Hematopoietic multipotent progenitor cell treated with erythropoietin and hydrocortisone succinate and interleukin-3 and kit ligand, for 17 days (in vitro differentiated cells): ENCODE data around the gene SND1.

Experiments
- DNase-seq: peaks from one replicate; pipeline ENCODE4 v3.0.0-alpha.2; 2015; ENCODE audit warnings: low spot score

Gene SND1

DNA sequence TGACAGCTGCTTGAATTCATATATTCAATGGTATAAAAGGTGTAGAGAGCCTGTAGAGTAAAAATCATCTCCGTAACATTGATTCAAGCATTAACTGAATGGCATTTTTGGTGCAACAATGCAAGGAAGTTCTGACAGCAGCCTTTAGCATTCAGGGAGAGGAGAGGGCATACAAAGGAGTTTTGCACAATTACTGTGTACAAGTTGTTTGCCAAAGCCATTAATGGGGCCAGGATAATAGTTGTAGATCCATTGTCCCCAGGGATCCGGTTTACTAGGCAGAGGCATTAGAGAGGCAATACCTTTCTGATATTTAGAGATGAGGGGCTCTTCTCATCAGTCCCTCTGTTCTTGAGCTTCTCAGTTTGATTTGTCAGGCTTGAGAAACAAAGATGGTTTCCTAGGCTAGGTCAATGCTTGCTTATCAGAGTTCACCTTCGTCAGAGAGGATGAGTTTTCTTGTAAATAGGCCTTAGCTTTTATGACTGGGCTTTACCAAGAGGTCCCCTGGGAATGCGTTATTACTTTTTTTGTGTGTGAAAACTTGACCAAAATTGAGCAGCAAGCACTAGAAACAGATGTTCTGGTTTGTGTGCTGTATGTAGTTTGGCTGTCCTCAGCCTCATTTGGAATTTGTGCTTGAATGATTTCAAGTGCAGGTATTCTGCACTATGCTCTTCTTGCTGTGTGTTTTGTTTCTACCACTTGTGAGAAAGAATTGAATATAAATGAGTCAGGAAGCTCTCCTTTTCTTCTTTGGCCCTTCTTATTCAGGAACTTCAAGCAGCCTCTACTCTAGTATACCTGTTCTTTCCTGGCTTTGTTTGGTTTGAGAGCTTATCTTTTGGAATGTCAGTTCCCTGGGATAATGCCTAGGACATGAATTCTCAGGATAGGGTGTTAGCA, 32.0 kb downstream of the SND1 start:
- DNase-seq: no peak

DNA sequence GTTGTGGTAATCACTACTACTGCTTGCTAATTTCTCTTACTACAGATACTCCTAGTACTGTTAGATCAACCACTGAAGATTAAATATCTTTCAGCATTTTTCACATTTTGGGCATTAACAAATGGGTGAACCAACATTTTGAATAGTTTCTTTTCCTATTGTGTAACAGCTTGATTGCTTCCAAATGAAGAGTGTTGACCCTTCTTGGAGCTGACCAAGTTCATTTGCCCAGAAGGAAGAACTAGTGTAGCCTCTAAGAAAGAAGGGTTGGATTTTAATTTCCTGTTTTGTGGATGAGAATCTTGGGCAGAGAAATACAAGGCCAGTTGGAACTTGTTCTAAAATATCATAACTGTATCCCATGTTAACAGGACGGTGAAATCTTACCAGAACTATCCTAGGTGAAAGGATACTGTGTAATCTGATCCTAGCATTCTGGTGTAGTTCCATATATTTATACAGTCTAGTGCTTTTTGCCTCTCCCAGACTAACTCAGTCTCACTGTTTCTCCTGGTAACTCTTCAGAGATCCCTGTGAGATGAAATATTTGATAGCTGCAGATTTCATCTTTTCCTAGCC, 37.3 kb downstream of the SND1 start:
- DNase-seq: no peak

DNA sequence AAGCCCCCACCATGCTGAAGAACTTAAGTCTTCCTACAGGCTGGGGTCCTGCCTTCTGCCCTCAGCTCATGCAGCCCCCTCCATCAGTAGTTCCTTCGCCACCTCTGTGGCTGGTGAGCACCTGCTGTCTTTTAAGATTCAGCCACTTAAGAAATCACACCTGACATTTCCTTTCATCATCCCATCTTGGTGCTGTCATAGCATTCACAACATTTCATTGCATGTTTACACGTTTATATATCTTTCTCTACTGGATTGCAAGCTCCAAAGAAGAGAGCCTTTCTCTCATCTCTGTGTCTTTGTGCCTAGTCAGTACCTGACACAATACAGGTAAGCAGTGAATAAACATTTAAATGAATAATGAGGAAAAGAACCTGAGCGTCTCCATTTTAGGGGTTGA, 38.3 kb downstream of the SND1 start:
- no peak for DNase-seq

DNA sequence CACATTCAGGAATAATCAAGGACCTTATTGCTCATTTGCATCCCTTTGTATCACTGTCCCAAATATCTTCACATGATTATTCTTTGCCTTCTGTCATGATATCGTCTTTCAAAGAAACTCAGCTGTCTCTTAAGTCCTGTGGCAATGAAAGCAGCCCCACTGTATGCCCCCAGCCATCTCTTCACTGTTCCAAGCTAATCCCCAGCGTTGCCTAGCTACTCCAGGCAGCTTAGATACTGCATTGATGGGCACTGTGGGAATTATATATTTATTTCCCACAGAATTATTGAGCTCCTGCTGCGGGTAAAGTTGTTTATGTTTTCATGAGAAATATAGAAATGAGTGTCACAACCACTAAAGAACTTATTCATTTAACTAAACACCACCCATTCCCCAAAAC, 38.8 kb downstream of the SND1 start:
- DNase-seq: no peak

DNA sequence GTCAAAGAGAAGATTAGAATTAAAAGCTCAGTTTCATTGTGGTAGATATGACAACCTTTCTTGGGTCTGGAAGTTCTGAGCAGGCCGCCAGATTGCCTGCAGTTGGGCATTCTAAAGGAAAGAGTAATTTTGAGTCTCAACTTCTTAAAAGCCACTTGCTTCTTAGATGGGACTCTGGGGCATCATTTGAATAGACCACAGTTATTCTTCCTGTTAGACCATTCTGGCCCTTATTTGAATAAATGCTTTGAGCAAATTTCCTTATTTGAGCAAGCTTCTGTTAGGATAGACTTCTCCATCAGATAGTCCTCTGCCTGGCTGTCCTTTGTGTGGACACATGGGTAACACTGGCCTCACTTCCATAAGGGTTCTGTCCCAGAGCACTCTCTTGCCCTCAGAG, 40.2 kb downstream of the SND1 start:
- DNase-seq: no peak

DNA sequence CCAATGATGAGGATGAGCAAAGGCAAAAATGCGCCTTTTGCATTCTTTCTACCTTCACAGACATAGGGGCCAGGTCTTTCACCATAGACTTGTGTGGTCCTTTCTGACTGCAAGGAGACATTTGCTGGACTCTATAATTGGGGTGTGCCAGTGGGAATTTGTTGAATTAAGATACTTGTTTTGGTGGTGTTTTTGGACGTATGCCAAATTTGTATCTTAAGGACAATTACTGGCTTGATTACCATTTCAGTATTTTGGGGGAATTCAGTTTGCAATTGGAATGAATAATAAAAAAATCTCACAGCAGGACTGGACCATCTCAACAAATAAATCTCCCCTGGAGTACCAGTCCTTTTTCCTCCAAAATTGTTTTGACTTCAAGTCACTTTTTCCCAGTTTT, 47.9 kb downstream of the SND1 start:
- no peak for DNase-seq

DNA sequence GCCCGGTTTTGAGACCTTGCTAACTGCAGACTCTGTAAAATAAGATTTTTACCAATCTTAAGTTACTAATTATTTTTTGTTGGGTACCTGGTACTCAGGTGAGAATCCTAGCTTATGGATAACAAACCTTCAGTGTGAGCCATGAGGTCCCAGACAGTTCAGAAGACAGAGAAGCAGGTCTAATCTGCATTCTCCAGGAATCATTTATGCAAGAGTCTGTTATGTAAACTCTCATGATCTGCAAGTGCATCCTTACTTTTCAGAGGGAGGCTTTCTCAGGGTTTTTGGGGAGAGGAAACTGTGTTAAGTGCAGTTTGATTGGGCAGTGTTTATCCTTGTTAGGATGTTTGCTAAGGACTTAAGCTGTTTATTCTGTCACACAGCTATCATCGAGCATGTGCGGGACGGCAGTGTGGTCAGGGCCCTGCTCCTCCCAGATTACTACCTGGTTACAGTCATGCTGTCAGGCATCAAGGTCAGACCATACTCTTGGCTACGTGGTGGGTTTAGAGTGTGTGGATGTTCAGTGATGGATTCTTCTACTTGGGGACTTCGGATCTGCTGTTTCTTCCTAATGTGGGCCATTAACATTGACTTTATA, 50.2 kb downstream of the SND1 start:
- no peak for DNase-seq

DNA sequence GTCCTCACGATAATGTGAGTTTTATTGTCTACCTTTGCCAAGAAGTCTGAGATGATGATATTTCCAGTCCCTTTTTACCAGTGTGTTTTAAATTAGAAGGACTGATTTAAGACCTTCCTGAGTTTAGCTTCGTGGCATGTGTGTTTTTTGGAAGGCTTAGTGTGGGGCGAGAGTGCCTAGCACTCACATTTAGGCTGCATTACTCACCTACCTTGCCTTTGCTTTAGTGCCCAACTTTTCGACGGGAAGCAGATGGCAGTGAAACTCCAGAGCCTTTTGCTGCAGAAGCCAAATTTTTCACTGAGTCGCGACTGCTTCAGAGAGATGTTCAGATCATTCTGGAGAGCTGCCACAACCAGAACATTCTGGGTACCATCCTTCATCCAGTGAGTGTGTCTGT, 50.9 kb downstream of the SND1 start:
- DNase-seq: no peak

DNA sequence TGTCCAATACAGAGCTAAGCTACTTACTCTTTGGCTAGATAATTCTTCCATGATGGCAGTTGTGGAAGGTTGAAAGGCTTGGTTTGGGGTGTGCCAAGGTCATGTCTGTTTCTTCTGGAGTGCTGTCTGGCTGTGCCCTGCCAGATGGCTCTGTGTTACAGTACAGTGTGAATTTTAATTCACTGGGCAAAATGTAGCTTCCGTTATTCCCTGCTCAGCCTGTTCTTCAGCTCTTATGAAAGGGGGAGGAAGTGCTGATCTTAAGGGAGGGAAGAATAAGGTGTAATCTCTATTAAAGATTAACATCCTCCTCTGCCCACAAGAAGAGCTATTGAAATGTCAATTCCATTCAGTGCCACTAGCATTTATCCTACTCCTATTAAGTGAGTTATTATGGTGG, 52.2 kb downstream of the SND1 start:
- DNase-seq: no peak

DNA sequence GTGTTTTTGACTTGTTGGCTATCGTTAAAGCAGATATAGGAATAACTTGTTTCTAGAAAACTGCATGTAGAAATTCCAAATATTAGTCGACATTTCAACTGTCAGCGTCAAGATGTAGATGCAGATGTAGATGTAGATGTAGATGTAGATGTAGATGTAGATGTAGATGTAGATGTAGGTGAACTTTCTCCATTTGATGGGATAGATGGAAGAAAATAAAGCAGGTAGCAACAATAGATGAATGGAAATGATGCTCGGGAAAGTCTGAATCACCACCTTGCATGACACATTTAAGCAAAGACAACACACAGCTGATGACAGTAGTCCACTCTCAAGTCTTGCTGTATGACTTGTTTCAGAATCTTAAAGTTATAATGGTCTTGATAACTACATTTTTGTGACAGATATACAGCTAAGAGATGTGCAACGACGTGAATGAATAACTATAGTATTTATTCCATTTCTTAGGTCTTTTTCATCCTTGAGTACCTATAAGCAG, 53.5 kb downstream of the SND1 start:
- no peak for DNase-seq

DNA sequence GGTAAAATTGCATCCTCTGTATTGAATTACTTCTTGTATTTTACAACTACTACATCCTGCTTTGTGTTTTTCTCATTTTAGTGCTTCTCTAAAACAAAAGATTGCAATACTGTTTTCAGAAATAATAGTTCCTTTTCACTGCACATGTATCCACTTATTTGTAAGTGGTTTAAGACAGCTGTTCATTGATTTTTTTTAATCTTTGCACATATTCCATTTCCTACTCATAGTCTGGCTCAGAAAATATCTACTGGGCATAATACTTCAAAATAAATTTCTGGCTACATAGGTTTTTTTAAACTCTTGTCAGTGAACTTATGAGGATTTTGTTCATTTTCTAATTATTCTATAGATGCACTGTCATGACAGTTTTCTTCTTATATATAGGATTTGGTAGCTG, 54.8 kb downstream of the SND1 start:
- no peak for DNase-seq

DNA sequence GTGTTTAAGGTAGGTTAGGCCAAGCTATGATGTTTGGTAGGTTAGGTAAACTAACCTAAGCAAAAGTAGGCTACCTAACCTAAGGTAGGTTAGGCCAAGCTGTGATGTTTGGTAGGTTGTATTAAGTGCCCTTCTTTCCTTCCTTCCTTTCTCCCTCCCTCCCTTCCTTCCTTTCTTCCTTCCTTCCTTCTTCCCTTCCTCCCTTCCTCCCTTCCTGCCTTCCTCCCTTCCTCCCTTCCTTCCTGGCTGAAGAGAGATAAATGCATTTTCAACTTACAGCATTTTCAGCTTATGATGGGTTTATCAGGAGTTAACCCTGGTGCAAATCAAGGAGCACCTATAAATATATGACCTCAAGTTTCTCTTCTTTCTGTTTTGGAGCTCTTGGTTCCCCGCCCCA, 56.2 kb downstream of the SND1 start:
- DNase-seq: no peak

DNA sequence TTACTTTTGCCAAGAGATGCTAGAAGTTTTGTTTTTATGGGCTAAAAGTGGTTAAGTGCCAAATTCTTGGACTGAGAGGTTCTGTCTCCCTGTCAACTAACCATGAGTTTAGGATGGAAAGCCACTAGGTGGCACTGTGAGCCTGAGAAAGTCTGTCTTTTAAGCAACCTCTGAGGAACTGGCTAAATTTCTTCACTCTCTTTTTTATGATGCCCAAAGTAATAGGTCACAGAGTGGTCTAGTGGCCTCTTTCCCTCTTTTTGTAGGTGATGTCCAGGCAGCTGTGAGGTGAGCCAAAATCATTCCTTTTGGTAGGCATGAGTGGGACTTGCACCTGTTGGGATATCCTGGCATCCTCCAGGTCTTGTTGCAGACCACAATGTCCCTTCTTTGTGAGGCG, 56.8 kb downstream of the SND1 start:
- peak; percentile 84 for DNase-seq

DNA sequence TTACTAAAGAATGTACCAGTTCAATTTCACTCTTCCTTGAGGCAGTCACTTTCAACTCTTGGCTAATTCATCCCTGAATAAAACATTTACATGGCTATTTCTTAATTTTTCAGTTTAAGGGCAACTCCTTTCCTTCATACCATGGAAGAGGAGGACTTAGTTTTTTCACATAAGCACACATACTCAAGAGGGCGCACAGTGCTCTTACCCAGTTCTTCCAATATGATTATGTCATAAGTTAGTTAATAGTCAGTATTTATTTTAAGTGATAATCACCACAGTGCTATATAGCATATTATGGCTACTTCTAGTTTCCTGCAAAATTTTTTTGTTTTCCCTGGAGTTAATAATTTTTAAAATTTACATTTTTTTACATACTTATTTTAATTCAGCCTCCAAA, 58.6 kb downstream of the SND1 start:
- DNase-seq: no peak

DNA sequence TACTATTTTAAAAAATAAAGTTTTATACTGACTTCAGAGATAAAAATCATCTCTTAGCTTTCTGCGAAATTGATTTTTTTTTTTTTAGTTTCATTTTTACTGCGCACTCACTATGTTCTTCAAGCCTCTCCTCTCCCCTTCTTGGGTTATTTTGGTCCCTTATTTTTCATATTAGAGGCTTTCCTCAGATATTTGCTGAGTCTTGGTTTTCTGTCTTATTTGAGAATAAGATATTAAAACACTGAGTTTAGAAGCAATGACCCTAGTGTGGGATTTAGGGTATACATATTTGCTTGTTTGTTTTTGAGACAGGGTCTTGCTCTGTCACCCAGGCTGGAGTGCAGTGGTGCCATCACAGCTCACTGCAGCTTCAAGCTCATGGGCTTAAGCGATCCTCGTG, 59.9 kb downstream of the SND1 start:
- no peak for DNase-seq

DNA sequence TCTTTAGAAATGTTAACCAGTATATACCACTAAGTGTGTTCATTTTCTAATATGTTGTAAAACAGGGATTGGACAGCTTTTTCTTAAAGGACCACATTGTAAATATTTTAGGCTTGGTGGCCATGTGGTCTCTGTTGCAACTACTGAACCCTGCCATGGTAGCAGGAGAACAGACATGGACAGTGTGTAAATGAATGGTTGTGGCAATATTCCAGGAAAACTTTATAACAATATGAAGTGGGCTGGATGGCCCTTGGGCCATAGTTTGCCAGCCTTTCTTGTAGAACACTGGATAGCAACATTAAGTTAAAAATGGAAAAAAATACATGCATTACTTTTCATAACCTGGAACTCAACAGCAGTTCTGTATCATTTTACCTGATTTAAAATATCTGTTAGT, 61.0 kb downstream of the SND1 start:
- no peak for DNase-seq

DNA sequence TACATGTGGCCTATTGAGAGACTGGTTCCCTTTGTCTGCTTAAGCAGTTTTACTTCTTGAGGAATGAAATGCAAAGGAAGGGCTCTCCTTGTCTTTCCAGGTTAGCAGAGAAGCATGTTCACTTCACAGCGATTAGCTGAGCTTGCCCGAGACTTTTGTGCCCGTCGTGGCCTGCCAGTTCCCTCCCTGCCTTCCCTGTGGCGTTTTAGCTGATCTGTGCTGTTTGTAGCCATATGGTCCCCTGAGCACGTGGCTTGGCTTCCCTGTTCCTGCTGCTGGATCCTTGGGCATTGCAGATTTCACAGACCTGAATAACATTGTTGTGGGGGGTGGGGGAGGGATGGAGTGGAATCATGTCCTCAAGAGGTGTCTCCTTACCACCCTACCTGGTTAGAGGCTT, 61.8 kb downstream of the SND1 start:
- no peak for DNase-seq

DNA sequence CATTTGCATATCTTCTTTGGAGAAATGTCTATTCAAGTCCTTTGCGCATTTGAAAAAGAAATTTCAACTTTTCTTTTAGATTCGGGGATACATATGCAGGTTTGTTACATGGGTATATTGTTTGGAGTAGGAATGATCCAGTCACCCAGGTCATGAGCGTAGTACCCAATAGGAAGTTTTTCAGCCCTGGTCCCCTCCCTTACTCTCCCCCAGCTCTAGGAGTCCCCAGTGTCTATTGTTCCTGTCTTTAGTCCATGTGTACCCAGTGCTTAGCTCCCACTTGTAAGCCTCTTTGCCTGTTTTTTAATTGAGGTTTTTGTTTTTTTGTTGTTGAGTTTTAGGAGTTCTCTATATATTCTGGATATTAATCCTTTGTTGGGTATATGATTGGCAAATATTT, 63.3 kb downstream of the SND1 start:
- DNase-seq: no peak

DNA sequence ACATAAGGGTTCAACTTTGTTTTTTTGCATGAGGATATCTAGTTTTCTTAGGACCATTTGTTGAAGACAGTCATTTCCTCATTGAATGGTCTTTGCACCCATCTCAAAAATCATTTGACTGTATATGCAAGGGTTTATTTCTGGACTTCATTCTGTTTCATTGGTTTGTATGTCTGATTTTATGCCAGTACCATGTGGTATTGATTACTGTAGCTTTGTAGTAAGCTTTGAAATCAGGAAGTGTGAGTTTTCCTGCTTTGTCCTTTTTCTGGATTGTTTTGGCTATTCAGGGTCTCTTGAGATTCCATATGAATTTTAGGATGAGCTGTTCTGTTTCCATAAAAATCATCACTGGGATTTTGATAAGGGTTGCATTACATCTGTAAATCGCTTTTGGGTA, 63.9 kb downstream of the SND1 start:
- DNase-seq: no peak

DNA sequence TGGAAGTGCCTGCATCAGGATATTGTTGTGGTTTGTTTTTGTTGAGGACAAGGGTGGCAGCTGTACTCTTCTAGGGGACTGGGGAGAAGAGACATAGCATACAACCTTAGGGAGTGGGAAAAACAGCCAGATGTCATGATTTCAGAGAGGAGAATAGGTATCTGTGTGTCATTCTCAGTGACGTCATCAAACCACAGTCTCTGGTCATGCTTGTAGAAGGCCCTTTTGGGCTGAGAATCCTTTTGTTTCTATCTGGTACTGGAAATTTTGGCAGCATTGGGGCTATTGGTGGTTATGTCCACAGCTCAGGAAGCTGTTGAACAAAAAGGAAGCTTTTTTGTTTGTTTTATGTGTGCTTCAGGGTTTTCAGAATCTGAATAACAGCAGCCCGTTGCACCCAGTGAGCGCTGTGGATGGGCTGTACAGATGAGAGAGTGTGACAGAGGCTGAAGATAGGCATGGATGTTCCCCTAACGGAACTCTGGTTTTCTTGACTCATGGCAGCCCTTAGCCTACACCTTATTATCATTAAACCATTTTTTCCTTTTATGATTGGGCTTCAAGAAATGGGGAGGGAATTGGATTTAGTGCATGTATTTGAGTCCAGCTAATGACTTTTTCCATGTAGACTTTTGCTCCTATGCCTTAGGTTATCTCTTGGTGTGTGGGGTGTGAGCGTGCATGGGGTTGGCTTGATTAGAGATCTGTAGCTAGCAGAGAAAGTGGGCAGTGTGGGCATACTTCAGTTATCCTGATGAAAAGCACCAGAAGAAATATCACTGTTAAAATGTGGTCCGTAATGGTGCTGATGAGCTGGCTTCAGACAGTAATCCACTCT, 65.7 kb downstream of the SND1 start:
- peak; percentile 42 for DNase-seq

DNA sequence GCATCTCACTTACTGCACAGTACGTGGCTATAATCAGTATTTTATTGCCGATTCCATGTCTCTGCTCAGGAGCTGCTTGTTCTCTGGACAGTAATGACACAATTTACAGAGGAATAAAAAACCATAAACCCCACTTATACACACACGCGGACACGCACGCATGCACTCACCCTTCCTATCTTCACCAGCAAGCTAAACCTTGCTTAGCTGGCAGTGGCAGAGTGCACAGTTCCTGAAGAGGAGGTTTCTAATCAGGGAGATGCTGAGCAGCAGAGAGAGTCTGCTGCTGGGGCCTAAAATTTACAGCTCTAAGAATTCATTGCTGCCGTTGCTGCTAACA, 66.3 kb downstream of the SND1 start:
- peak; percentile 21 for DNase-seq

DNA sequence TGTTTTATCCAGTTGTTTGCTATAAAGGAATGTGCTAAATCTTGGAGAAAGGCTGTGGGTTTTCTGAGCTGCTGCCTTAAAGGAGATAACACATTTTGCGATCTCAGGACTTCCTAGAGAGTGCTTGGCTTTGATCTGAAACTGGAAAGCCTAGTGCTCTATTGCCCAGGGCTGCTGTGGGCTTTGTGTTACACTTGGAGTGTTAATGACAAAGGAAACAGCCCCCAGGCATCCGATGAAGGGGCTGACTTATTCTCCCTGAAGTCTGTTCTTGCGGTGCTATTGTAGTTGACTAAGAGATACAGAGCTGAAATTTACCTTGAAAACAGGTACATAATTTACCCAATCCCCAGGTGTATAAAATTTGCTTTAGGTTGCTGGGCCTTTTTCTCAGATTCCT, 74.5 kb downstream of the SND1 start:
- no peak for DNase-seq
